Calu3 (cell line): ENCODE data around the gene SLIT3. TPM values are rescaled to one million over a fixed set of nuclear protein-coding genes. Genes with fewer than 3 reads are reported as not detected.

Source experiments
- BruUV-seq: library from RNA; stranded (reverse); fragments of 400-500 nt; replicated peaks from 2 replicates; lab custom pipeline; 2021; lab: Mats Ljungman, UMichigan
- CTCF ChIA-PET: fragments of 300-600 bp; sonication (Branson Sonifier 250); formaldehyde crosslinking; loops from one replicate; lab custom pipeline; 2022; ENCODE audit warnings: antibody characterized with exemption; lab: Charles Lee
- DNase-seq: peaks from one replicate; pipeline ENCODE4 v3.0.0; 2022
- H3K27ac Mint-ChIP-seq: one replicate; pipeline ENCODE4 v1.8.0; 2022; ENCODE audit warnings: mixed read lengths; ENCODE audit not compliant: unreplicated experiment
- H3K27me3 Mint-ChIP-seq: one replicate; pipeline ENCODE4 v1.8.0; 2022; ENCODE audit warnings: mixed read lengths; ENCODE audit not compliant: unreplicated experiment
- H3K36me3 Mint-ChIP-seq: one replicate; pipeline ENCODE4 v1.8.0; 2022; ENCODE audit warnings: mild to moderate bottlenecking, moderate library complexity, mixed read lengths; ENCODE audit not compliant: insufficient read depth, unreplicated experiment
- H3K4me1 Mint-ChIP-seq: one replicate; pipeline ENCODE4 v1.8.0; 2022; ENCODE audit warnings: mild to moderate bottlenecking, low read depth, mixed read lengths; ENCODE audit not compliant: unreplicated experiment
- H3K4me3 Mint-ChIP-seq: one replicate; pipeline ENCODE4 v1.8.0; 2022; ENCODE audit warnings: mild to moderate bottlenecking, low read depth, moderate library complexity, mixed read lengths; ENCODE audit not compliant: unreplicated experiment
- H3K9me3 Mint-ChIP-seq: one replicate; pipeline ENCODE4 v1.8.0; 2022; ENCODE audit warnings: low read depth, mixed read lengths; ENCODE audit not compliant: unreplicated experiment
- intact Hi-C: fragments of 100-400 bp; cut with micrococcal nuclease; formaldehyde crosslinking; loops from one replicate; pipeline ENCODE4 v1.10.0; 2022; ENCODE audit not compliant: unreplicated experiment
- total RNA-seq: library from RNA; stranded (reverse); gene quantifications from 2 replicates; pipeline ENCODE4 v1.2.3, GENCODE V29; 2022
- TF ChIP-seq, protein P1 (sequence below): fragments of 200-600 bp; IDR thresholded peaks from one replicate; pipeline ENCODE4 v1.8.0; 2022; ENCODE audit warnings: antibody characterized with exemption; ENCODE audit not compliant: unreplicated experiment

The SLIT3 gene
- total RNA-seq, 1 experiment from 2014 or later: not detected

DNA sequence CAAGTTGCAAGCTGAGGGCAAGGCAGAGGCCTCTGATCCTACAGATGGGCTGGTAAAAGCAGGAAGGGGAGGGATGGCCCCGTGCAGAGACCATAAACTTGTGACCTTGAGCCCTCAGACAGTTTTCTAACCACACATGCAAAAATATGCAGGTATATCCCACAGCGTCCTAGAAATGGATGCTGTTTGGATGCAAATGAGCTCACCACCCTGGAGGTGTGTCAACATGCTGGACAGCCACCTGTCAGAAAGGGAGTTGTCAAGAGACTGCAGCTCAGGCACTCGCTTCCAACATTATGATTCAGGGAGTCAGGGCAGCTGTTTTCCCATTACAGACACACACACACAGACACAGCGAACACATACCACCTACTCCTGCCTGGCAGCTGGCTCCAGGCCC, 624.4 kb downstream of the SLIT3 start:
- H3K9me3 Mint-ChIP-seq: no peaks in the 10 kb centered on the region
- BruUV-seq: no TSS peak
- no peak for DNase-seq
- H3K36me3 Mint-ChIP-seq: no peaks in the 10 kb centered on the region
- H3K27ac Mint-ChIP-seq: no peak overlapping the region
- H3K4me1 Mint-ChIP-seq: no peaks in the 10 kb centered on the region
- no peak overlapping the region for H3K4me3 Mint-ChIP-seq
- CTCF ChIA-PET: no interaction called here
- intact Hi-C loops: loop anchor here (5.0 kb wide), 1 partner anchor 99 kb away; the partner anchor contains the start of gene PANK3
- peaks cover under 1% of the 10 kb centered on the region for H3K27me3 Mint-ChIP-seq
- TF ChIP-seq, protein P1, sequence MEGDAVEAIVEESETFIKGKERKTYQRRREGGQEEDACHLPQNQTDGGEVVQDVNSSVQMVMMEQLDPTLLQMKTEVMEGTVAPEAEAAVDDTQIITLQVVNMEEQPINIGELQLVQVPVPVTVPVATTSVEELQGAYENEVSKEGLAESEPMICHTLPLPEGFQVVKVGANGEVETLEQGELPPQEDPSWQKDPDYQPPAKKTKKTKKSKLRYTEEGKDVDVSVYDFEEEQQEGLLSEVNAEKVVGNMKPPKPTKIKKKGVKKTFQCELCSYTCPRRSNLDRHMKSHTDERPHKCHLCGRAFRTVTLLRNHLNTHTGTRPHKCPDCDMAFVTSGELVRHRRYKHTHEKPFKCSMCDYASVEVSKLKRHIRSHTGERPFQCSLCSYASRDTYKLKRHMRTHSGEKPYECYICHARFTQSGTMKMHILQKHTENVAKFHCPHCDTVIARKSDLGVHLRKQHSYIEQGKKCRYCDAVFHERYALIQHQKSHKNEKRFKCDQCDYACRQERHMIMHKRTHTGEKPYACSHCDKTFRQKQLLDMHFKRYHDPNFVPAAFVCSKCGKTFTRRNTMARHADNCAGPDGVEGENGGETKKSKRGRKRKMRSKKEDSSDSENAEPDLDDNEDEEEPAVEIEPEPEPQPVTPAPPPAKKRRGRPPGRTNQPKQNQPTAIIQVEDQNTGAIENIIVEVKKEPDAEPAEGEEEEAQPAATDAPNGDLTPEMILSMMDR: no peak

DNA sequence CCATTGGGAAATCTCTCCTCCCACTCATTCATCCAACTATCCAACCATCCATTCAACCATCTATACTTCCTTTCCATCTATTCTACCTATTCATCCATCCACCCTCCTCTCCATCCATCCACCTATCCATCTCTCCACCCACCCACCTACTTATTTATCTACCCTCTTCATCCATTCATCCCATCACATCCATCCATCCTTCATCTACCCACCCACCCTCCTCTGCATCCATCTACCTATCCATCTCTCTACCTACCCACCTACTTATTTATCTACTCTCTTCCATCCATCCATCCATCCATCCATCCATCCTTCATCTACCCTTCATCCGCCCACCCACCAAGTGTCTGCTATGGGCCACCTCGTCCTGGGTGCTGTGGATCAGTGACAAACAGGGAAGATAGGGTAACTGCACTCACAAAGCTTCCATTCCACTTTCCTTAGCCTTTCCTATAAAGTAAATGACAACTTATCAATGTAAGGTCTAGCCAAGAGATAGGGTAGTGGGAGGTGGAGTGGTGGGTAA, 625.0 kb downstream of the SLIT3 start:
- no peaks in the 10 kb centered on the region for H3K27me3 Mint-ChIP-seq
- H3K27ac Mint-ChIP-seq: no peak overlapping the region
- no TSS peak for BruUV-seq
- no peaks in the 10 kb centered on the region for H3K9me3 Mint-ChIP-seq
- no peak for DNase-seq
- TF ChIP-seq, protein P1: no peak
- H3K36me3 Mint-ChIP-seq: no peaks in the 10 kb centered on the region
- H3K4me3 Mint-ChIP-seq: no peak overlapping the region
- CTCF ChIA-PET: no interaction called here
- no peaks in the 10 kb centered on the region for H3K4me1 Mint-ChIP-seq
- intact Hi-C loops: loop anchor here (5.0 kb wide), 1 partner anchor 99 kb away; the partner anchor contains the start of gene PANK3

DNA sequence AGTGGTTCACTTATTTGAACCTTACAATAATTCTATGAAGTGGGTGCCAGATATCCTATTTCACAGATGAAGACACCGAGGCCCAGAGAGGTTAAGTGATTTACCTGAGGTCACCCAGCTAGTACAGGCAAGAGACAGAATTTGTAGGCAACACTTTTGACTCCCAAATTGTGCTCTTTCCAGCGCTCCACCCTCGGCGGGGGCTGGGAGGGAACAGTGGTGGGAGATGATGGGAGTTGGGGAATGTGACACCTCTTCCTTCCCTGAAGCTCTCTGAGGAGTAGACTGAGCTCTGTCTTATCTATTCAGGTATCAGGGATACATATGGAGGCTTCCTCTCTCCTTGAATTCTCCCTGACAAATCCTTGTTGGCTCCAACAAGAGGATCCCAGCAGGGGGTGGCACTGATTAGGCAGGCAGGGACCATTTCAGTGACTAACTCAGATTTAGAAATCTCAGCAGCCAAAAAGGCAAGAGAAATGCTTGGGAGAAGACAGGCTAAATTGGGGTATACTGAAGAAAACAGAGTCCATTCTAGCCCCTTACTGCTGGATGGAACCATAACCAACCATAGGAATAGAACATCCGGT, 626.0 kb downstream of the SLIT3 start:
- CTCF ChIA-PET: no interaction called here
- intact Hi-C loops: loop anchor here (5.0 kb wide), 1 partner anchor 98 kb away; the partner anchor contains the start of gene PANK3
- no peak overlapping the region for H3K4me3 Mint-ChIP-seq

DNA sequence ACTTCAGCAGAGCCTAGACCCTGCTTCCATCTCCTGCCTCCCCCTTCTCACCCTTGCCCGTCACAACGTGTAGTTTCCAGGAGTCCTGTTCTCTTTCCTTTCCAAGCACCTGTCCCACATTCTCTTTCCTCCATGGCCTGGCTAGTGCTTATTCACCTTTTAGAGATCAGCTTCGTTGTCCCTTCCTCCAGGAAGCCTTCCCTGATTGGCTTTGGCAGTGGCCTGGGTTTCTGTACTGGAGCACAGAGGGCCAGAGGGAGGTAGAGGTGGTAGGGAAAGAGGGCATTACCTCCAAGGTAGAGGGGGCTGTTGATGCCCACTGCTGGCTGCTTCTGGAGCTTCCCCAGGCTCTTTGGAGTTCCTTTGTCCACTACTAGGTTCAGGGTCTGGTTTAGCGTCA, 628.1 kb downstream of the SLIT3 start:
- BruUV-seq: no TSS peak
- Mint-ChIP-seq H3K36me3 (no peaks in the 10 kb centered on the region), H3K9me3 (no peaks in the 10 kb centered on the region), H3K27me3 (no peaks in the 10 kb centered on the region), H3K4me1 (peaks cover under 1% of the 10 kb centered on the region), H3K27ac (no peak overlapping the region), H3K4me3 (no peak overlapping the region)
- TF ChIP-seq, protein P1: no peak
- CTCF ChIA-PET: no interaction called here
- intact Hi-C loops: no loop called here
- DNase-seq: no peak

More for the DNA sequence above, 626.0 kb downstream of the SLIT3 start:
- Mint-ChIP-seq H3K27ac (no peak overlapping the region), H3K27me3 (no peaks in the 10 kb centered on the region), H3K36me3 (no peaks in the 10 kb centered on the region), H3K4me1 (no peaks in the 10 kb centered on the region), H3K9me3 (no peaks in the 10 kb centered on the region)
- BruUV-seq: no TSS peak
- TF ChIP-seq, protein P1: no peak
- DNase-seq: no peak
